ENCODE measurements around the gene ATP8B4.

GRCh38 chr15:49906966-49907365, 212.1 kb downstream of the ATP8B4 start:
- no peak for TF ChIP-seq CTCF (IDR thresholded peaks at IDR 0.05)
- TF ChIP-seq CHD2 (IDR thresholded peaks at IDR 0.05; ENCODE audit: low read length, partially characterized antibody), result no peak
- TF ChIP-seq POLR2AphosphoS5 (IDR thresholded peaks at IDR 0.05; ENCODE audit: low read depth, low read length), result no peak
- no peak for TF ChIP-seq USF2 (IDR thresholded peaks at IDR 0.05; ENCODE audit: borderline replicate concordance, low read depth, low read length)
- TF ChIP-seq NRF1 (IDR thresholded peaks at IDR 0.05; ENCODE audit: low read depth, low read length), result no peak
- TF ChIP-seq GABPA (IDR thresholded peaks at IDR 0.05; ENCODE audit: low read depth), result no peak
- TF ChIP-seq ELF1 (IDR thresholded peaks at IDR 0.05), result no peak
- TF ChIP-seq TAF1 (IDR thresholded peaks at IDR 0.05; ENCODE audit: borderline replicate concordance, low read depth, low read length), result no peak

Data from SK-N-SH (cell line).